Endodermal cell (in vitro differentiated cells): ENCODE results near the gene TMEM145. TPM values are rescaled to one million over a fixed set of nuclear protein-coding genes. Genes with fewer than 3 reads are reported as not detected.

Experiments
- DNase-seq: peaks from one replicate; pipeline ENCODE4 v3.0.0-alpha.2; 2017
- H3K27ac ChIP-seq: 2 replicates; pipeline ENCODE4 v1.5.1; 2013; ENCODE audit warnings: mild to moderate bottlenecking, low read depth, low read length, moderate library complexity
- H3K27me3 ChIP-seq: 2 replicates; pipeline ENCODE4 v1.6.1; 2013; ENCODE audit warnings: mild to moderate bottlenecking, low read length, moderate library complexity; ENCODE audit not compliant: insufficient read depth, control insufficient read depth, poor library complexity, severe bottlenecking
- H3K36me3 ChIP-seq: 2 replicates; pipeline ENCODE4 v1.7.0; 2013; ENCODE audit warnings: mild to moderate bottlenecking, low read length, moderate library complexity; ENCODE audit not compliant: control insufficient read depth, insufficient read depth
- H3K4me1 ChIP-seq: one replicate; pipeline ENCODE4 v1.7.0; 2013; ENCODE audit warnings: low read length; ENCODE audit not compliant: control insufficient read depth, insufficient read depth
- H3K4me3 ChIP-seq: 2 replicates; pipeline ENCODE4 v1.5.1; 2013; ENCODE audit warnings: mild to moderate bottlenecking, low read length, moderate library complexity
- H3K9ac ChIP-seq: 2 replicates; pipeline ENCODE4 v1.6.1; 2013; ENCODE audit warnings: mild to moderate bottlenecking, low read length, moderate library complexity; ENCODE audit not compliant: poor library complexity, severe bottlenecking; ENCODE audit errors: extremely low read depth
- H3K9me3 ChIP-seq: 2 replicates; pipeline ENCODE4 v1.6.1; 2013; ENCODE audit warnings: mild to moderate bottlenecking, low read length, moderate library complexity; ENCODE audit not compliant: control insufficient read depth
- H3K27ac Mint-ChIP-seq: 2 replicates; pipeline ENCODE4 v1.8.0; 2020; ENCODE audit warnings: mixed read lengths
- H3K27me3 Mint-ChIP-seq: 2 replicates; pipeline ENCODE4 v1.8.0; 2021; ENCODE audit warnings: mild to moderate bottlenecking, mixed read lengths; ENCODE audit not compliant: insufficient read depth
- H3K36me3 Mint-ChIP-seq: 2 replicates; pipeline ENCODE4 v1.8.0; 2020; ENCODE audit warnings: low read depth, mixed read lengths
- H3K4me1 Mint-ChIP-seq: 2 replicates; pipeline ENCODE4 v1.8.0; 2020; ENCODE audit warnings: mixed read lengths
- H3K4me3 Mint-ChIP-seq: 2 replicates; pipeline ENCODE4 v1.8.0; 2020; ENCODE audit warnings: mild to moderate bottlenecking, moderate library complexity, mixed read lengths
- H3K9me3 Mint-ChIP-seq: 2 replicates; pipeline ENCODE4 v1.8.0; 2020; ENCODE audit warnings: mild to moderate bottlenecking, mixed read lengths
- WGBS, 2 experiments: methylation state at CpG; one replicate each; pipeline versions ENCODE4 v1.1.5 to v1.1.7; 2013; ENCODE audit warnings: missing lambda C conversion rate in 2 of 2, mixed read lengths in 1 of 2; ENCODE audit not compliant: insufficient coverage in 1 of 2, insufficient read length in 1 of 2; 5-methylcytosine and 5-hydroxymethylcytosine counted together
- total RNA-seq, 2 donors: library from RNA; stranded (reverse); fragmentation: NEBNext Ultra II Directional in 1 of 2; extraction: Animal tissue kit (Norgen Biotek cat#: 25700) in 1 of 2; gene quantifications; 2 replicates in 1 of 2; 3 replicates in 1 of 2; pipeline ENCODE4 v1.2.1, GENCODE V29; 2021
- TF ChIP-seq, protein P1 (sequence below): fragments of 200-600 bp; sonication (generic); conservative IDR thresholded peaks from 2 replicates; pipeline ENCODE4 v1.5.0; 2021; ENCODE audit warnings: antibody characterized with exemption, mild to moderate bottlenecking

Gene TMEM145
- total RNA-seq, 2 donors from 2014 or later, result 0.38 to 0.42 TPM

- Histone ChIP-seq H3K27ac (no peak overlapping the region), H3K27me3 (no peaks in the 10 kb centered on the region)
- no peak overlapping the region for H3K4me3 Mint-ChIP-seq
These were observed 34.5 kb upstream of the TMEM145 start for GRCh38 chr19:42278452-42279154.

GRCh38 chr19:42279155-42279901, 33.8 kb upstream of the TMEM145 start:
- Histone ChIP-seq H3K9ac (no peak overlapping the region), H3K27me3 (no peaks in the 10 kb centered on the region), H3K4me1 (peaks cover 15% of the 10 kb centered on the region), H3K9me3 (no peaks in the 10 kb centered on the region), H3K4me3 (peak overlapping the region; percentile 90), H3K36me3 (peaks cover 10% of the 10 kb centered on the region), H3K27ac (peak overlapping the region; percentile 19)
- Mint-ChIP-seq H3K4me3 (no peak overlapping the region), H3K27me3 (no peaks in the 10 kb centered on the region), H3K27ac (peak overlapping the region; percentile 81), H3K4me1 (peaks cover 25% of the 10 kb centered on the region), H3K36me3 (peaks cover 12% of the 10 kb centered on the region), H3K9me3 (no peaks in the 10 kb centered on the region)
- DNase-seq, result no peak
- TF ChIP-seq, protein P1, sequence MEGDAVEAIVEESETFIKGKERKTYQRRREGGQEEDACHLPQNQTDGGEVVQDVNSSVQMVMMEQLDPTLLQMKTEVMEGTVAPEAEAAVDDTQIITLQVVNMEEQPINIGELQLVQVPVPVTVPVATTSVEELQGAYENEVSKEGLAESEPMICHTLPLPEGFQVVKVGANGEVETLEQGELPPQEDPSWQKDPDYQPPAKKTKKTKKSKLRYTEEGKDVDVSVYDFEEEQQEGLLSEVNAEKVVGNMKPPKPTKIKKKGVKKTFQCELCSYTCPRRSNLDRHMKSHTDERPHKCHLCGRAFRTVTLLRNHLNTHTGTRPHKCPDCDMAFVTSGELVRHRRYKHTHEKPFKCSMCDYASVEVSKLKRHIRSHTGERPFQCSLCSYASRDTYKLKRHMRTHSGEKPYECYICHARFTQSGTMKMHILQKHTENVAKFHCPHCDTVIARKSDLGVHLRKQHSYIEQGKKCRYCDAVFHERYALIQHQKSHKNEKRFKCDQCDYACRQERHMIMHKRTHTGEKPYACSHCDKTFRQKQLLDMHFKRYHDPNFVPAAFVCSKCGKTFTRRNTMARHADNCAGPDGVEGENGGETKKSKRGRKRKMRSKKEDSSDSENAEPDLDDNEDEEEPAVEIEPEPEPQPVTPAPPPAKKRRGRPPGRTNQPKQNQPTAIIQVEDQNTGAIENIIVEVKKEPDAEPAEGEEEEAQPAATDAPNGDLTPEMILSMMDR, result no peak
- 40 to 43% methylated on average over 6 of the region's 6 CpGs for WGBS, 2 experiments

More at GRCh38 chr19:42278452-42279154, 34.5 kb upstream of the TMEM145 start:
- Mint-ChIP-seq H3K27ac (no peak overlapping the region), H3K27me3 (no peaks in the 10 kb centered on the region), H3K4me1 (peaks cover 25% of the 10 kb centered on the region), H3K36me3 (peaks cover 15% of the 10 kb centered on the region), H3K9me3 (no peaks in the 10 kb centered on the region)
- Histone ChIP-seq H3K9ac (no peak overlapping the region), H3K4me1 (peaks cover 15% of the 10 kb centered on the region), H3K9me3 (no peaks in the 10 kb centered on the region), H3K4me3 (no peak overlapping the region), H3K36me3 (peaks cover 16% of the 10 kb centered on the region)
- TF ChIP-seq, protein P1, result no peak
- no peak for DNase-seq
- 83 to 93% methylated on average over 2 to 5 of the region's 5 CpGs for WGBS, 2 experiments

- peak; percentile 93 for DNase-seq
- Histone ChIP-seq H3K9me3 (no peaks in the 10 kb centered on the region), H3K27me3 (no peaks in the 10 kb centered on the region), H3K4me1 (peaks cover 15% of the 10 kb centered on the region), H3K4me3 (peak overlapping the region; percentile 90), H3K36me3 (peaks cover 2% of the 10 kb centered on the region), H3K9ac (peak overlapping the region; percentile 44), H3K27ac (peak overlapping the region; percentile 82)
- peaks cover 30% of the 10 kb centered on the region for H3K4me1 Mint-ChIP-seq
- H3K27ac Mint-ChIP-seq, result peak overlapping the region; percentile 81
- TF ChIP-seq, protein P1, result peak; percentile 98
- no peak overlapping the region for H3K4me3 Mint-ChIP-seq
- no peaks in the 10 kb centered on the region for H3K27me3 Mint-ChIP-seq
- H3K9me3 Mint-ChIP-seq, result no peaks in the 10 kb centered on the region
- 0 to 2% methylated on average over 49 to 88 of the region's 89 CpGs for WGBS, 2 experiments
- peaks cover 3% of the 10 kb centered on the region for H3K36me3 Mint-ChIP-seq
These were observed 33.0 kb upstream of the TMEM145 start for GRCh38 chr19:42279902-42280814.
